Astrocyte (in vitro differentiated cells and primary cell): ENCODE data around the gene CLDN18. TPM values are rescaled to one million over a fixed set of nuclear protein-coding genes. Genes with fewer than 3 reads are reported as not detected.

Source experiments
- DNase-seq: peaks from one replicate; pipeline ENCODE4 v3.0.0-alpha.2; 2010; ENCODE audit warnings: low read depth
- FAIRE-seq: peaks from 2 replicates; lab custom pipeline; 2011; peaks lifted over from hg19 to GRCh38; lab: Jason Lieb, UNC
- H2AFZ ChIP-seq: 2 replicates; pipeline ENCODE4 v1.6.0; 2012; ENCODE audit warnings: low read depth, low read length, inconsistent platforms
- H3K27ac ChIP-seq: 2 replicates; pipeline ENCODE4 v1.5.1; 2011; ENCODE audit warnings: low read depth, low read length, inconsistent platforms
- H3K27me3 ChIP-seq: 2 replicates; pipeline ENCODE4 v1.6.0; 2011; ENCODE audit warnings: low read length, inconsistent platforms; ENCODE audit not compliant: insufficient read depth
- H3K36me3 ChIP-seq: 2 replicates; pipeline ENCODE4 v1.5.1; 2011; ENCODE audit warnings: low read length, inconsistent platforms; ENCODE audit not compliant: insufficient read depth
- H3K4me1 ChIP-seq: 2 replicates; pipeline ENCODE4 v1.5.1; 2011; ENCODE audit warnings: low read length, inconsistent platforms; ENCODE audit not compliant: insufficient read depth
- H3K4me2 ChIP-seq: 2 replicates; pipeline ENCODE4 v1.6.0; 2012; ENCODE audit warnings: low read length, inconsistent platforms
- H3K4me3 ChIP-seq: 2 replicates; pipeline ENCODE4 v1.5.1; 2011; ENCODE audit warnings: low read depth, mild to moderate bottlenecking, low read length, inconsistent platforms; ENCODE audit not compliant: insufficient read depth
- H3K79me2 ChIP-seq: 2 replicates; pipeline ENCODE4 v1.6.0; 2012; ENCODE audit warnings: mild to moderate bottlenecking, low read length, inconsistent platforms; ENCODE audit not compliant: insufficient read depth
- H3K9ac ChIP-seq: 2 replicates; pipeline ENCODE4 v1.6.0; 2012; ENCODE audit warnings: mild to moderate bottlenecking, low read length, inconsistent platforms
- H3K9me3 ChIP-seq: 2 replicates; pipeline ENCODE4 v1.5.1; 2012; ENCODE audit warnings: low read depth, mild to moderate bottlenecking, low read length, inconsistent platforms; ENCODE audit not compliant: insufficient read depth
- H4K20me1 ChIP-seq: 2 replicates; pipeline ENCODE4 v1.6.0; 2012; ENCODE audit warnings: low read length, inconsistent platforms; ENCODE audit not compliant: insufficient read depth
- H3K27ac Mint-ChIP-seq: one replicate; pipeline ENCODE4 v1.8.0; 2021; ENCODE audit warnings: mild to moderate bottlenecking, mixed read lengths; ENCODE audit not compliant: unreplicated experiment
- H3K27me3 Mint-ChIP-seq: one replicate; pipeline ENCODE4 v1.8.0; 2021; ENCODE audit warnings: low read depth, mixed read lengths; ENCODE audit not compliant: unreplicated experiment
- H3K36me3 Mint-ChIP-seq: one replicate; pipeline ENCODE4 v1.8.0; 2021; ENCODE audit warnings: low read depth, mixed read lengths; ENCODE audit not compliant: unreplicated experiment
- H3K4me1 Mint-ChIP-seq: one replicate; pipeline ENCODE4 v1.8.0; 2021; ENCODE audit warnings: low read depth, mixed read lengths; ENCODE audit not compliant: unreplicated experiment
- H3K4me3 Mint-ChIP-seq: one replicate; pipeline ENCODE4 v1.8.0; 2021; ENCODE audit warnings: mild to moderate bottlenecking, moderate library complexity, mixed read lengths; ENCODE audit not compliant: unreplicated experiment
- H3K9me3 Mint-ChIP-seq: one replicate; pipeline ENCODE4 v1.8.0; 2021; ENCODE audit warnings: mild to moderate bottlenecking, mixed read lengths; ENCODE audit not compliant: unreplicated experiment
- CTCF ChIP-seq: IDR thresholded peaks from 2 replicates; pipeline ENCODE4 v1.5.1; 2011; ENCODE audit warnings: low read depth, mild to moderate bottlenecking, inconsistent platforms, low read length, moderate library complexity; ENCODE audit not compliant: insufficient read depth
- EZH2 ChIP-seq: IDR thresholded peaks from 2 replicates; pipeline ENCODE4 v1.6.1; 2012; ENCODE audit warnings: mild to moderate bottlenecking, low read length, inconsistent platforms; ENCODE audit not compliant: insufficient read depth
- total RNA-seq: library from RNA; stranded (reverse); gene quantifications from 2 replicates; pipeline ENCODE4 v1.2.1, GENCODE V29; 2021

CLDN18 gene
- total RNA-seq, 1 donor from 2014 or later = not detected

DNA sequence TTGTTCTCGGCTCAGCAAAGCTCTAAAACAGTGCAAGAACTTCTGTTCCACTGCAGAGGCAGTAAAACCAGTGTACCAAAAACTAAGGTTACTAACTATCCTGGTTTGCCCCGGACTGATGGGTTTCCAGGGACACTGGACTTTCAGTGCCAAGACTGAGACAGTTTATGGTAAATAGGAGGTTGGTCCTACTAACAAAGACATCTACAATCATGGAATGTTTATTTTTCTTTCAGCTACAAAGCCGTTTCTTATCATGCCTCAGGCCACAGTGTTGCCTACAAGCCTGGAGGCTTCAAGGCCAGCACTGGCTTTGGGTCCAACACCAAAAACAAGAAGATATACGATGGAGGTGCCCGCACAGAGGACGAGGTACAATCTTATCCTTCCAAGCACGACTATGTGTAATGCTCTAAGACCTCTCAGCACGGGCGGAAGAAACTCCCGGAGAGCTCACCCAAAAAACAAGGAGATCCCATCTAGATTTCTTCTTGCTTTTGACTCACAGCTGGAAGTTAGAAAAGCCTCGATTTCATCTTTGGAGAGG lies 20.8 kb downstream of the CLDN18 start:
- Histone ChIP-seq H3K4me2 (no peak overlapping the region), H3K9ac (no peak overlapping the region), H3K27me3 (no peaks in the 10 kb centered on the region), H3K4me1 (no peaks in the 10 kb centered on the region), H3K36me3 (no peaks in the 10 kb centered on the region), H2AFZ (no peak overlapping the region), H3K9me3 (no peaks in the 10 kb centered on the region), H3K27ac (no peak overlapping the region), H3K4me3 (no peak overlapping the region), H4K20me1 (no peaks in the 10 kb centered on the region), H3K79me2 (no peaks in the 10 kb centered on the region)
- Mint-ChIP-seq H3K4me3 (no peak overlapping the region), H3K27ac (no peak overlapping the region), H3K9me3 (no peaks in the 10 kb centered on the region), H3K36me3 (peaks cover 21% of the 10 kb centered on the region), H3K27me3 (no peaks in the 10 kb centered on the region), H3K4me1 (peaks cover 2% of the 10 kb centered on the region)
- no peak for FAIRE-seq
- no peak for DNase-seq
- TF ChIP-seq CTCF = no peak

DNA sequence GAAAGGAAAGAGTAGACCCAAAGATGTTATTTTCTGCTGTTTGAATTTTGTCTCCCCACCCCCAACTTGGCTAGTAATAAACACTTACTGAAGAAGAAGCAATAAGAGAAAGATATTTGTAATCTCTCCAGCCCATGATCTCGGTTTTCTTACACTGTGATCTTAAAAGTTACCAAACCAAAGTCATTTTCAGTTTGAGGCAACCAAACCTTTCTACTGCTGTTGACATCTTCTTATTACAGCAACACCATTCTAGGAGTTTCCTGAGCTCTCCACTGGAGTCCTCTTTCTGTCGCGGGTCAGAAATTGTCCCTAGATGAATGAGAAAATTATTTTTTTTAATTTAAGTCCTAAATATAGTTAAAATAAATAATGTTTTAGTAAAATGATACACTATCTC lies 21.6 kb downstream of the CLDN18 start:
- H3K9ac ChIP-seq = no peak overlapping the region
- Mint-ChIP-seq H3K9me3 (no peaks in the 10 kb centered on the region), H3K27ac (no peak overlapping the region), H3K4me3 (no peak overlapping the region), H3K36me3 (peaks cover 20% of the 10 kb centered on the region), H3K4me1 (peaks cover 2% of the 10 kb centered on the region), H3K27me3 (no peaks in the 10 kb centered on the region)
- TF ChIP-seq EZH2 = no peak
- TF ChIP-seq CTCF = no peak
- no peak overlapping the region for H3K27ac ChIP-seq
- no peaks in the 10 kb centered on the region for H3K4me1 ChIP-seq
- H3K79me2 ChIP-seq = no peaks in the 10 kb centered on the region
- no peak overlapping the region for H2AFZ ChIP-seq
- DNase-seq (no peak), FAIRE-seq (no peak)
- H4K20me1 ChIP-seq = no peaks in the 10 kb centered on the region
- H3K27me3 ChIP-seq = no peaks in the 10 kb centered on the region
- H3K9me3 ChIP-seq = no peaks in the 10 kb centered on the region
- no peak overlapping the region for H3K4me2 ChIP-seq
- H3K4me3 ChIP-seq = no peak overlapping the region
- peaks cover 1% of the 10 kb centered on the region for H3K36me3 ChIP-seq

DNA sequence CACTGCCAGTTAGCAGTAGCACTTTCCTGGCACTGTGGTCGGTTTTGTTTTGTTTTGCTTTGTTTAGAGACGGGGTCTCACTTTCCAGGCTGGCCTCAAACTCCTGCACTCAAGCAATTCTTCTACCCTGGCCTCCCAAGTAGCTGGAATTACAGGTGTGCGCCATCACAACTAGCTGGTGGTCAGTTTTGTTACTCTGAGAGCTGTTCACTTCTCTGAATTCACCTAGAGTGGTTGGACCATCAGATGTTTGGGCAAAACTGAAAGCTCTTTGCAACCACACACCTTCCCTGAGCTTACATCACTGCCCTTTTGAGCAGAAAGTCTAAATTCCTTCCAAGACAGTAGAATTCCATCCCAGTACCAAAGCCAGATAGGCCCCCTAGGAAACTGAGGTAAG lies 22.6 kb downstream of the CLDN18 start:
- TF ChIP-seq EZH2 (no peak), CTCF (no peak)
- Histone ChIP-seq H3K27ac (no peak overlapping the region), H2AFZ (no peak overlapping the region), H3K79me2 (no peaks in the 10 kb centered on the region), H4K20me1 (no peaks in the 10 kb centered on the region), H3K9ac (no peak overlapping the region), H3K4me2 (no peak overlapping the region), H3K4me1 (no peaks in the 10 kb centered on the region), H3K9me3 (no peaks in the 10 kb centered on the region), H3K36me3 (peaks cover 3% of the 10 kb centered on the region), H3K27me3 (no peaks in the 10 kb centered on the region), H3K4me3 (no peak overlapping the region)
- H3K27me3 Mint-ChIP-seq = no peaks in the 10 kb centered on the region
- peaks cover 2% of the 10 kb centered on the region for H3K4me1 Mint-ChIP-seq
- FAIRE-seq (no peak), DNase-seq (no peak)
- H3K9me3 Mint-ChIP-seq = no peaks in the 10 kb centered on the region
- peaks cover 16% of the 10 kb centered on the region for H3K36me3 Mint-ChIP-seq
- H3K27ac Mint-ChIP-seq = no peak overlapping the region
- no peak overlapping the region for H3K4me3 Mint-ChIP-seq
